ENCODE measurements around the gene MEOX2. TPM values are rescaled to one million over a fixed set of nuclear protein-coding genes. Genes with fewer than 3 reads are reported as not detected.

Gene MEOX2
- polyA plus RNA-seq, 3 donors, result 1.3 to 3.1 (median 2.1) TPM

GRCh38 chr7:15567652-15568051 lies 118.8 kb downstream of the MEOX2 start:
- no peak for DNase-seq (ENCODE audit: low read depth in 3 of 3, low spot score in 2 of 3)

DNA sequence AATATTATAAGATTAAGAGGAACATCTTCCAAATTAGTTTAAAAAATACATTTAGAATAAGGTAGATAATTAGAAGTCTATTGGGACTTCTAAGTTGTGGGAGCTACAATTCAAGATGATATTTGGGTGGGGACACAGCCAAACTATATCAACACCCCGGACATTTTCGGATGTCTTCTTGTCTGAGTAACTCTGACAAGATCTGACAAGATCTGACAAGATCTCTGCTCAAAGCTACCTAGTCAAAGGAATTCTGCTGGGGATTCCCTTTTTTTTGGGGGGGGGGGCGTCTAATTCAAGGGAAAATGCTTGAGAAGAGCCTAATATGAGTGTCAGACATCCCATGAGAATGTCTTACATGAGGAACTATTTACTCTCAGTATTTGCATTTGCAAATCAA lies 119.4 kb downstream of the MEOX2 start:
- no peak for DNase-seq (ENCODE audit: low read depth in 3 of 3, low spot score in 2 of 3)

DNA sequence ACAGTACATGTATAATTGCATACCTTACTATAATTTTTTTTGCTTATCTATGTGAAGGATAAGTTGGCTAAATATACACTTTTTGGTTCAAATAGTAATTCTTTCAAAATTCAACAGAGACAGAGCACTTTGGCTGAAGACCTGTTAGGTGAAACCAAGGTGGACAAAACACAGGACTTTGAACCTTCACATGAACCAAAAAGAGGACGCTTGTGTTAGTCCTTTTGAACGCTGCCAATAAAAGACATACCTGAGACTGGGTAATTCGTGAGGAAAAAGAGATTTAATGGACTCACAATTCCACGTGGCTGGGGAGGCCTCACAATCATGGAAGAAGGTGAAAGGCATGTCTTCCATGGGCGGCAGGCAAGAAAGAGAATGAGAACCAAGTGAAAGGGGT lies 120.0 kb downstream of the MEOX2 start:
- DNase-seq (ENCODE audit: low read depth in 3 of 3, low spot score in 2 of 3), result no peak

- DNase-seq (ENCODE audit: low read depth in 3 of 3, low spot score in 2 of 3), result no peak
Measured at GRCh38 chr7:15561835-15562234, 124.6 kb downstream of the MEOX2 start, which contains the start of gene AGMO. Gene AGMO, minus strand, starts transcription at chr7:15562015.

Other genes with a start within 250 kb of the MEOX2 start
- 1 to 10 TPM in 1 of 3 donors, under 1 TPM in 2; 0.82 to 1.2 (median 0.98) TPM for gene AGMO, start 124.7 kb downstream of the MEOX2 start, polyA plus RNA-seq (ENCODE audit: insufficient read length in 3 of 3)

Measured in right renal cortex interstitium (tissue), 3 donors.